Activated T-cell treated with anti-CD3 and anti-CD28 coated beads for 1 hour (primary cell): Measurements from ENCODE around the gene CADPS2.

Experiments used
- DNase-seq: peaks from one replicate; pipeline ENCODE4 v3.0.0-alpha.2; 2020; ENCODE audit warnings: low read depth

CADPS2 gene

GRCh38 chr7:122269241-122269640 is 617.0 kb downstream of the CADPS2 start:
- no peak for DNase-seq
